H1 (cell line): ENCODE measurements around the gene CGNL1.

ENCODE experiments used
- ATF3 ChIP-seq: IDR thresholded peaks from 2 replicates; pipeline ENCODE4 v1.6.1; 2011; ENCODE audit warnings: low read depth, mild to moderate bottlenecking, low read length; ENCODE audit not compliant: insufficient read depth
- CEBPB ChIP-seq: IDR thresholded peaks from 2 replicates; pipeline ENCODE4 v1.6.1; 2012; ENCODE audit warnings: low read depth, low read length
- EP300 ChIP-seq, 2 experiments: IDR thresholded peaks; 1 replicate in 1 of 2; 2 replicates in 1 of 2; pipeline ENCODE4 v1.6.1; 2011 to 2012; ENCODE audit warnings: low read depth in 2 of 2, low read length in 2 of 2, mild to moderate bottlenecking in 2 of 2, borderline replicate concordance in 1 of 2, inconsistent platforms in 1 of 2, moderate library complexity in 1 of 2
- EZH2 ChIP-seq: fragments of 200-600 bp; sonication (generic); IDR thresholded peaks from 2 replicates; pipeline ENCODE4 v1.7.1; 2012; ENCODE audit warnings: low read depth, mild to moderate bottlenecking, moderate library complexity, low read length, inconsistent platforms; ENCODE audit not compliant: severe bottlenecking
- GABPA ChIP-seq: IDR thresholded peaks from 2 replicates; pipeline ENCODE4 v1.6.1; 2011; ENCODE audit warnings: mild to moderate bottlenecking, low read length, moderate library complexity, borderline replicate concordance; ENCODE audit not compliant: insufficient read depth
- HDAC2 ChIP-seq, 2 experiments: fragments of 300-600 bp in 1 of 2; sonication (generic) in 1 of 2; IDR thresholded peaks; 2 replicates each; pipeline ENCODE4 v1.6.1; 2011 to 2012; ENCODE audit warnings: low read depth in 2 of 2, low read length in 2 of 2, mild to moderate bottlenecking in 2 of 2, moderate library complexity in 2 of 2, borderline replicate concordance in 1 of 2, inconsistent platforms in 1 of 2
- JUND ChIP-seq: IDR thresholded peaks from 2 replicates; pipeline ENCODE4 v1.6.1; 2011; ENCODE audit warnings: mild to moderate bottlenecking, improper control_type of control experiment, low read length
- NRF1 ChIP-seq: IDR thresholded peaks from 2 replicates; pipeline ENCODE4 v1.6.1; 2011; ENCODE audit warnings: mild to moderate bottlenecking, low read depth, low read length, improper control_type of control experiment
- POLR2A ChIP-seq, 2 experiments: IDR thresholded peaks; 1 replicate in 1 of 2; 2 replicates in 1 of 2; pipeline ENCODE4 v1.6.1; 2011; ENCODE audit warnings: low read depth in 2 of 2, low read length in 2 of 2, mild to moderate bottlenecking in 2 of 2; ENCODE audit errors: control extremely low read depth in 1 of 2
- POLR2AphosphoS5 ChIP-seq: IDR thresholded peaks from 2 replicates; pipeline ENCODE4 v1.6.1; 2011; ENCODE audit warnings: low read depth, low read length
- SIRT6 ChIP-seq: IDR thresholded peaks from one replicate; pipeline ENCODE4 v1.7.1; 2012; ENCODE audit warnings: low read length, inconsistent platforms
- TAF1 ChIP-seq: IDR thresholded peaks from 2 replicates; pipeline ENCODE4 v1.6.1; 2011; ENCODE audit warnings: mild to moderate bottlenecking, low read depth, low read length
- TF ChIP-seq, protein P1 (sequence below), 3 experiments: IDR thresholded peaks; 1 replicate in 2 of 3; 2 replicates in 1 of 3; pipeline versions ENCODE4 v1.5.1 to v1.6.1; 2011; ENCODE audit warnings: low read length in 3 of 3, mild to moderate bottlenecking in 3 of 3, inconsistent platforms in 2 of 3, low read depth in 1 of 3, moderate library complexity in 1 of 3; ENCODE audit not compliant: insufficient read depth in 1 of 3; ENCODE audit errors: control extremely low read depth in 1 of 3

- TF ChIP-seq, protein P1, sequence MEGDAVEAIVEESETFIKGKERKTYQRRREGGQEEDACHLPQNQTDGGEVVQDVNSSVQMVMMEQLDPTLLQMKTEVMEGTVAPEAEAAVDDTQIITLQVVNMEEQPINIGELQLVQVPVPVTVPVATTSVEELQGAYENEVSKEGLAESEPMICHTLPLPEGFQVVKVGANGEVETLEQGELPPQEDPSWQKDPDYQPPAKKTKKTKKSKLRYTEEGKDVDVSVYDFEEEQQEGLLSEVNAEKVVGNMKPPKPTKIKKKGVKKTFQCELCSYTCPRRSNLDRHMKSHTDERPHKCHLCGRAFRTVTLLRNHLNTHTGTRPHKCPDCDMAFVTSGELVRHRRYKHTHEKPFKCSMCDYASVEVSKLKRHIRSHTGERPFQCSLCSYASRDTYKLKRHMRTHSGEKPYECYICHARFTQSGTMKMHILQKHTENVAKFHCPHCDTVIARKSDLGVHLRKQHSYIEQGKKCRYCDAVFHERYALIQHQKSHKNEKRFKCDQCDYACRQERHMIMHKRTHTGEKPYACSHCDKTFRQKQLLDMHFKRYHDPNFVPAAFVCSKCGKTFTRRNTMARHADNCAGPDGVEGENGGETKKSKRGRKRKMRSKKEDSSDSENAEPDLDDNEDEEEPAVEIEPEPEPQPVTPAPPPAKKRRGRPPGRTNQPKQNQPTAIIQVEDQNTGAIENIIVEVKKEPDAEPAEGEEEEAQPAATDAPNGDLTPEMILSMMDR (IDR thresholded peaks at IDR 0.05; ENCODE audit: control extremely low read depth in 1 of 3, insufficient read depth in 1 of 3, low read depth in 1 of 3, low read length in 3 of 3): no peak
- TF ChIP-seq EZH2: no peak
- no peak for TF ChIP-seq ATF3
- TF ChIP-seq GABPA: no peak
- no peak for TF ChIP-seq HDAC2 (IDR thresholded peaks at IDR 0.05; ENCODE audit: borderline replicate concordance in 1 of 2, low read depth in 2 of 2, low read length in 2 of 2)
- no peak for TF ChIP-seq EP300 (IDR thresholded peaks at IDR 0.05; ENCODE audit: borderline replicate concordance in 1 of 2, low read depth in 2 of 2, low read length in 2 of 2)
- no peak for TF ChIP-seq SIRT6
- no peak for TF ChIP-seq POLR2AphosphoS5
- TF ChIP-seq POLR2A (IDR thresholded peaks at IDR 0.05; ENCODE audit: control extremely low read depth in 1 of 2, low read depth in 2 of 2, low read length in 2 of 2): no peak
- TF ChIP-seq JUND: no peak
- no peak for TF ChIP-seq NRF1
- no peak for TF ChIP-seq CEBPB
- TF ChIP-seq TAF1: no peak
Observed at GRCh38 chr15:57541271-57541670, 165.0 kb downstream of the CGNL1 start.
